Stimulated activated CD8-positive, alpha-beta memory T cell treated with anti-CD3 and anti-CD28 coated beads, Interleukin-7, amount 100 ng/mL, for 24 hours (primary cell): Measurements from ENCODE around the gene SYNC.
"Not testable (repeated sequence)": the region's sequence is repeated elsewhere in the genome, so short reads cannot be mapped to it uniquely, and the experiment has no call there.

Experiments used
- DNase-seq: peaks from one replicate; pipeline ENCODE4 v3.0.0-alpha.2; 2020; ENCODE audit warnings: low read depth

Gene SYNC

GRCh38 chr1:32642292-32642827, 60.2 kb downstream of the SYNC start:
- DNase-seq, result not testable (repeated sequence)

GRCh38 chr1:32639489-32640075, 63.0 kb downstream of the SYNC start:
- no peak for DNase-seq

GRCh38 chr1:32636914-32637645, 65.5 kb downstream of the SYNC start:
- DNase-seq, result no peak

GRCh38 chr1:32635508-32636277, 66.9 kb downstream of the SYNC start:
- no peak for DNase-seq

GRCh38 chr1:32632829-32633228, 69.7 kb downstream of the SYNC start:
- no peak for DNase-seq

GRCh38 chr1:32630173-32630572, 72.4 kb downstream of the SYNC start:
- DNase-seq, result not testable (repeated sequence)
